NCI-H526 treated with DMSO at 0.1 percent for 48 hours (cell line): Measurements from ENCODE around the gene CHRNA5.

ENCODE experiments used
- DNase-seq: peaks from one replicate; lab custom pipeline; 2025; lab: John Stamatoyannopoulos, UW

Gene CHRNA5

DNA sequence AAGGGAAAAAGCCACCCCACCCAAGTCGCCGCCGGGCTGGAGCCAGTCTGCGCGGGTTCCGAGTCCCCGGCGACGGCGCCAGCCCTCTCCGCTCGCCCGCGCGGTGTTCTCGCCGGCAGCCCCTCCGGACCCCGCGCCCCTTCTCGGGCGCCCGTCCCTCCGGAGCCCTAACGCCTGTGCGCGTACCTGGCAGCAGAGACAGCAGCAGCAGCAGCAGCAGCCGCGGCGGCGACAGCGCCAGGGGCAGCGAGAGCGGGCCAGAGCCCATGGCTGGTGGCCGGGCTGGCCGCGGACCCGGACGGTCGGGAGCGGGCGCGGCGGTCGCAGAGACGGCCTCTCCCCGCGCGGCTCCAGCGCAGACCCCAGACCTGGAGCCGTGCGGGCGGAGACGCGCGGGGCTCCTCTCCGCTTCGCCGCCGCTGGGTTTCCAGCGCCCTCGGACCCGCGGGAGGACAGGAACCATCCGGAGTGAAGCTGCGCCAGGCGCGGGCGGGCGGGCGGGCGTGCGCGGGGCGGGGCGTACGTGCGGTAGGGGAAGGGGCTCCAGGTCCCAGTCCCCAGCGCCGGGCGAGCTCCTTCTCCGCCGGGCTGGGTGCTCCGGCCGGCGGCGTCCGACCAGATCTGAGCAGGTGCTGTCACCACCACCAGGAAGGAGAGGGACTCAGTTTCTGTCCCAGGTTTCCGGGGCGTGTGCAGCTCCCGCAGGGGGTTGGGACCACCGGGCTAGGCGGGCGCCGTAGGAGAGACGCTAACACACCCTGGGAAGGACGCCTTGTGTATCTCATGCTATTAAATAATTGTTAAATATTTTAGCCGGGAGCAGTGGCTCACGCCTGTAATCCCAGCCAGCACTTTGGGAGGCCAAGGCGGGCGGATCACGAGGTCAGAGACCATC lies 55.5 kb downstream of the CHRNA5 start, which contains the start of gene CHRNA3:
Gene CHRNA3, minus strand, starts transcription at position 470 of the 895 bp plus-strand sequence. Its CDS starts 202 bp downstream, at position 268.
- DNase-seq, result peak; percentile 6

DNA sequence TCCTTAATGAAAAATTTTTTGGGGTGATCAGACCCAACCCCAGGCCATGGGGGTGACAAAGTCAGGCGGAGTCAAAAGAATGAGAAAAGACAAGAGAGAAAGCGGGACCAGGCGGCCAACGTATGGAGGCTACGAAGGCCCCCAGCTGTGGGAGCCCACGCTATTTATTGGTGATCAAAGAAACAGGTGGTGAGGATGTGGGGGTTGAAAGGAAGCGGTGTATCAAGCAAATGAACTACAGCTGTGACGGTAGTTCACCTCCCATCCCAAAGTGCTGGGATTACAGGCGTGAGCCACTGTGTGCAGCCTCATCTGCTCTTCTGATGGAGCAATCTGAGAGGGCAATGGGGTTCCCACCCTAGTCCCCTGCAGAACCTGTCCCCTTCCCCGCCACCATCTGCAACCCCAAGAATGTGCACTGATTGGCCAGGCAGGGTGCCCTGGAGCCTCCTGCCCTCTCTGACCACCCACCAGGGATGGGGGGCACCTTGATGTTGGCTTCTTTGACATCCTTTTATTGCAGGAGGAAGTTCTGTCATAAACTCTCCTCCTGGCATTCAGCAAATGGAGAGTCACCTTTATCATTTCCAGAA lies 56.6 kb downstream of the CHRNA5 start:
- no peak for DNase-seq

DNA sequence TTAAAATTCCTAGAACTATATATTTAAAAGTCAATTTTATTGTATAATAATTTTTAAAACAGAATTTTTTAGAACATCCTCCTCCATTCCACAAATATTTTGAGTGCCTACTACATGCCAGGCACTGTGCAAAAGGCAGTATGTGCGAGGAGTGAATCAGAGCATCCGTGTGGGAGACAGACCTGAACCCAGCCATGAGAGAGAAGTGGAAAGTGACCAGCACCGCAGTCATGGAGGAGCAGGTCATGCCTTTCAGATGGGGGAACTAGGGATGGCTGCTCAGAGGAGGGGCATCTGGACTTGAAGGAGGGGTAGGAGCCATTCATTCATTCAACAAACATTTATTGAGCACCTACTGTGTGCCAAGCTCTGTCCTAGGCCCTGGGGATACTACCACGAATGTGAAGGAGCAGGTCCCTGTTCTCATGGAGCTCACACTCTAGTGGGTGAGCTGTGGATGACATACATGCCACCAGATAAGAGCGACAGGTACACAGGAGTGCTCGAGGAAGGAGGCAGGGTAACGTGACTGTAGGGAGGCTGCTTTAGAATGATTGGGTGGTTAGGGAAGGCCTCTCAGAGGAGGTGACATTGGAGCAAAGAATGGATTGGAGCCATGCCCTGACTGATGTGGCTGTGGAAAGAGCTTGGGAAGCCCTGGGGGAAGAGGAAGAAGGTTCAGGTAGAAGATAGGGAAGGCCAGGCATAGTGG lies 58.6 kb downstream of the CHRNA5 start:
- no peak for DNase-seq

DNA sequence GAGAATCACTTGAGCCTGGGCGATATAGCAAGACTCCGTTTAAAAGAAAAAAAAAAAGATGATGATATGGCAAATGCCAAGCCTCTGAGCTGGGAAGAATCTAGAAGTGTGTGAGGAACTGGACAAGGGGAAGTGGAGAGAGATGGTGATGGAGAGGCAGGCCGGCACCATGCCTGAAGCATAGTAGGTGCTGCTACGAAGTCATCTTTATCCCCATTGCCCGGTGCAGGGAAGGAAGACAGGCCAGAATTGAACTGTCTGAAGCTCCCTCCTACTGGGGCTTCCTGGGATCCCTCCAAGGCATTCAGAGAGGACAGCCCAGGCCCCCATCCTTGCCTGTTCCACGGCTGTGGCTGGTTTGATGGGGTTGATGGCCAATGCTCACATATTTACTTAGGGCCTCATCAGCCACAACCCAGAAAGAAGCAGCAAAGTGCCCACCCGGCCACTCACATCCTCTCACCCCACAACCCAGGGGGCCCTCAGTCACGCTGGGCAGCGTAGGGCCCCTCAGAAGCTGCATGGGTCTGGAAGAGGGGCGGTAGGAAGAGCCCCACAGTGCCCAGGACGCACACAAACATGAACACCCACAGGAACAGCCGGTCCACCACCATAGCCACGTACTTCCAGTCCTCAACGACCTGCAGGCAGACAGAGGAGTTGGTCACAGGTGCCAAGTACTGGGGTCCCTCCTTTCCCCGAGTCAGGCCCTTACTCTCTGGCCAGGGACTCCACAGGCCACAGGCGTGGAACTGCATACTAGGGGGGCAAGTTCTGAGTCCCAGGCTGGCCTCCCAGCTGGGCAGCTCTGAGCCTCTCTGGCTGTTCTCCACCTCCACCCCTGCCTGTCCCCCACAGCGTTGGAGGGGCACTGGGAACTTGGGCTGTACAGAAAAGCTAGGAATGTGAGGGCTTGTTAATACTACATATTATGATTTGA lies 59.6 kb downstream of the CHRNA5 start:
- no peak for DNase-seq

DNA sequence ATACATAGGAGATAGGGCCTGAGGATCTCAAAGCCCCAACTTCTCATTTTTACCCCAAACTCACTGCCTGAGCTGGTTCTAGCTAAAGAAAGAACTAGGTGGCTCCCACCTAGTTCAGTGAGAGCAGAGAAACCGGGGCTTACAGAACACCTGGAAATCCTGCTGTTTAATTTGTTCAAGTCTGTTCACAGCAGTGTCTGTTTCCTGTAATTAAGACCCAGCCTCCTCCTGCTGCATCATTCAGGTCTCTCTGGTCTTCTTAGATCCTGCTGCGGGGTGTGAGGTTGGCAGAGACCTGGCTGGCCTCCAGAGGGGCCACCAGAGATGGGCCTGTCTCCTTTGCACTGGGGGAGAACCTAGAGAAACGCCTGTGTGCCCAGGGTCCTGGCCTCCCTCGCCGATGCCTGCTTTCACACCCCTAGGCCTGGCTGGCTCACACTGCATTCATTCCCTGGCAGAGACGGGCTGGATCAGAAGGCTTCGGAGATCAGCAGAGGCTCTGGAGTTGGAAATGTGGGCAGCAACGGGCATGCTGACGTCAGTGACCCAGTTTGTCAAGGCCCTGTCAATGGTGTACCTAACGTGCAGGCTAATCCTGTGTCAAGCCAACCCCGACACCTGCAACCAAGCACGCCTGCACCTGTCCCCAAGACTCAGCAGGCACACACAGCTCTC lies 60.4 kb downstream of the CHRNA5 start:
- no peak for DNase-seq

DNA sequence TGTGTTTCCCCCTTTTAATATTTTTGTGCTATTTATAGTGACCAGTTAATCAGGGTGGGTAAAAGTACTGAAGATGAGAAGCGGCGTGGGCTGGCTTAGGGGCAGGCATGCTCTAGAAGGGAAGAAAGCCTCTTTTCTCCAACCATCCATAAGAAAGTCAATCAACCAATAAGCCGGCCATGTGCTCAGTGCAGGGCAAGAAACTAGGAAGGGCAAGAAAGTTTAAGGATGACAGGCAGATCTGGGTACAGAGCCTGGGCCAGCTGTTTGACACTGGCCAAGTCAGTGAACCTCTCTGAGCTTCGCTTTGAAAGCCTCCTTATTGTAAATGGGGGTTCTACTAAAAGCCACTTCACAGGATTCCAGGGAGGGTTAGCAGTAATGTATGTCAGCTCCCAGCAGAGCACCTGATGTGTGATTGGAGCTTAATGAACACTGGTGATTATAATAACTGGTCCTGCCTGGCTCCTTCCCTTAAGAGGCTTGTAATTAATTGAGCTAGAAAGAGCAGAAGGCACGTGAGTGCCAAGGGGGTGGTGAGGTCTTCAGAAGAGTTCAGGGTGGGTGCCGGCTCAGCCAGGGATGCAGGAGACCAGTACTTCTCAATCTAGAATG lies 61.2 kb downstream of the CHRNA5 start:
- no peak for DNase-seq

DNA sequence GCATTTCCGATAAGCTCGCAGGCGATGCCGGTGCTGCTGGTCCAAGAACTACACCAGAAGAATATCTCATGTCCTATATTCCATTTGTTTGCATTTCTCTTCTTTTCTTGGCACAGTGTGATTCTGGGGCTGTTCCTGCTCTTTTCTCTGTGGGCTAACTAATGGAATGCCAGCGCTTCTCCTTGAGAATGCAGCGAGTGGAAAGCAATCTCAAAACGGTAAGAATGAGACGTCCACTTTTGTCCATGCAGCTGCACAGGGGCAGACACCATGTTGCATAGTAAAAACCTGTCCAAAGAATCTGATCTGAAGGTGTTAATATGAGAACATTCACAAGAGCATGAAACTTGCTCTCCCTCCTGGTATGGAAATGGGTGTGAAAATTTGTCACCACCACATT lies 62.0 kb downstream of the CHRNA5 start:
- DNase-seq, result no peak

DNA sequence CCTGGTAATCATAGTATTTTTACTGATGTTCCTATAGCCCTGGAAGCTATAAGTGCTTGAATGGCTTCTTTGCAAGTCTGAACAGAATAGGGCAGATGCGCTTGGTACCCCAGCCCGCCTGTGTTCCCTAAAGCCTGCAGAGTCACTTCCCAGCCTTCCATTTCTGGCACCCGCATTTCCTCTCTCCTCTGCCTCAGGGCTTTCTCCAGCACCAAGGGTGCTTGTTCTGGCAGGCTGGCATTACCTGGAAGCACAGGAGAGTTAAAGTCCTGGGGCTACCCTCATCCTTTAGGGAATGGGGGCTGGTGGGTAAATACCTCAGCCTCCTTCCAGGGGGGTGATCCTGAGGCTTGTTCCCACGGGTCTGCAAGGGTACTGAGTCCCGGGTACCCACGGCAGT lies 62.9 kb downstream of the CHRNA5 start:
- no peak for DNase-seq

DNA sequence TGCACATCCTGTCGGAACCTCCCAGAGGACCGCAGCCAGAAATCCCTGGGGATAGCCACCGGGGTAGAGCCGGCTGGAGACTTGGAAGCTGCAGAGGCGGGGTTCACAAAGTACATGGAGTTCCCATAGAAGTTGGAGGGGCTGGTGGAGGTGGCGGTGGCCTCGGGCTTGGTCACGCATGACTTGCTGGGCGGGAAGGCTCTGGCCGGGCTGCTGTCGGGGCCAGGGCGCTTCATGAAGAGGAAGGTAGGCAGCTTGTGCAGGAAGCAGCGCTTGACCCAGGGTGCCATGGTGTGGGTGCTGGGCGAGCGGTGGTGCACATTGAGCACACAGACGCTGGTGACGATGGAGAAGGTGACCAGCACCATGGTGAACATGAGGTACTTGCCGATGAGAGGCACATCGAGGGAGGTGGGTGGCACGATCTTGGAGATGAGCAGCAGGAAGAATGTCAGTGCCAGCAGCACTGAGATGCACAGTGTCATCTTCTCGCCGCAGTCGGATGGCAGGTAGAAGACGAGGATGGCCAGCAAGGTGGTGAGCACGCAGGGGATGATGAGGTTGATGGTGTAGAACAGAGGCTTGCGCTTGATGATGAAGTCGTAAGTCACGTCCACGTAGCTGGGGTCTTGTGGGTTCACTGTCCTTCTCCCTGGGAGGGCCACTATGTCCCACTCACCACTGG lies 63.9 kb downstream of the CHRNA5 start:
- peak; percentile 1 for DNase-seq

DNA sequence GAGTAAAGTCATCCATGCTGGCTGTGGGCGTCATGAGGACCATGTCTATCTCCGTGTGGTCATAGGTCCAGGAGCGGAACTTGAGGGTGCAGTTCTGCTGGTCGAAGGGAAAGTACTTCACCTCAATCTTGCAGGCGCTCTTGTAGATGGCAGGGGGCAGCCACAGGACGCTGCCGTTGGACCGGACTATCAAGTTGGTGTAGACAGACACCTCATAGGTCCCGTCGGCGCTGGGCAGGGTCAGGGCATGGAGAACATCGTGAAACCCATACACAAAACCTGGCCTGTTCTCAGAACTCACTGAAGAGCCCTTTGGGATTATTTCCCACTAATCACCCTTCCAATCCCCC lies 64.4 kb downstream of the CHRNA5 start:
- DNase-seq, result no peak

DNA sequence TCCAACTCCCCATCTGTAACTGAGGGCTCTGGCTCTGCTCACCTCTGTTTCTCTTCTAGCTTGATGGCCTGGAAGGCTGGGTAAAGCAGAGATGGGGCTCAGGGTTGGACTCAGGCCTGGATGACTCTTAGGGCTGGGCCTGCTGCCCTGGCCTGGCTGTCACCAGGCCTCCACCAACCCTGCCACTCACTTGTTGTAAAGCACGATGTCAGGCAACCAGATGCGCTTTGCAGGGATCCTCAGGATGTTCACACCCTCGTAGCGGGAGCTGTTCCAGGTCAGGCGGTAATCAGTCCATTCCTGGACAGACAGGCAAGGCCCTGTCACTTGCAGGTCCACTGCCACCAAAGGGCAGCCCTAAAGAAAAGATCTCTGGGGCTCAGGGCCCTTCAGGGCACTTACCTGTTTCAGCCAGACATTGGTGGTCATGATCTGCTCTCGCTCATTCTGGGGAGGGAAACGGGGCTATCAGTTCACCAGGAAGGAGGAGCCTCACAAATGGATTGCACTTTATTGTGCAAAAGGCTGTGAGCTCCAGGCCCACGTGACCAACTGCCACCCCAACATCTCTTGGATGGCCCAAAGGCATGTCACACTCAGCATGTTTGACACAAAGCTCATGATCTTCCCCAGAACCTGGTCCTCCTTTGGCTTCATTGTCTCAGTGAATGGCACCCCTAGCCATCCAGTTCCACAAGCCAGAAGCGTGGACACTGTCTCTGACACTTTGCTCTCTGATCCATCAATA lies 65.7 kb downstream of the CHRNA5 start:
- no peak for DNase-seq

DNA sequence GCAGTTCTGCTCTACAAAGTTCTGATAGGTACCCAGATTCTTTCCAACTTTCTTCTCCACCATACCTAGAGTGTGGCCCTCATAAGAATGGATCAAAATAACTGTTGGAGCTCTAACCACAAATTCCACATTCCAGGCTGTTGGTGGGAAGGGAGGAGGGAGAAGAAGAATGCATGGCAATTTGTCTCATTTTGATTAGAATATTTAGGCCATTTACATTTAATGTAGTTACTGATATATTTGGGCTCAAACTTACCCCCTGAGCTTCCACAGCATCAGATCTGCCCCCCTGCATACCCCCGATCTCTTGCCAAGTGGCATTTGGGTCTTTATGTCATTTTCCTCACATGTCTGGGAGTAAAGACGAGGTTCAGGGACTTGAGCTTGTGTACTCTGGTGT lies 68.0 kb downstream of the CHRNA5 start:
- no peak for DNase-seq

DNA sequence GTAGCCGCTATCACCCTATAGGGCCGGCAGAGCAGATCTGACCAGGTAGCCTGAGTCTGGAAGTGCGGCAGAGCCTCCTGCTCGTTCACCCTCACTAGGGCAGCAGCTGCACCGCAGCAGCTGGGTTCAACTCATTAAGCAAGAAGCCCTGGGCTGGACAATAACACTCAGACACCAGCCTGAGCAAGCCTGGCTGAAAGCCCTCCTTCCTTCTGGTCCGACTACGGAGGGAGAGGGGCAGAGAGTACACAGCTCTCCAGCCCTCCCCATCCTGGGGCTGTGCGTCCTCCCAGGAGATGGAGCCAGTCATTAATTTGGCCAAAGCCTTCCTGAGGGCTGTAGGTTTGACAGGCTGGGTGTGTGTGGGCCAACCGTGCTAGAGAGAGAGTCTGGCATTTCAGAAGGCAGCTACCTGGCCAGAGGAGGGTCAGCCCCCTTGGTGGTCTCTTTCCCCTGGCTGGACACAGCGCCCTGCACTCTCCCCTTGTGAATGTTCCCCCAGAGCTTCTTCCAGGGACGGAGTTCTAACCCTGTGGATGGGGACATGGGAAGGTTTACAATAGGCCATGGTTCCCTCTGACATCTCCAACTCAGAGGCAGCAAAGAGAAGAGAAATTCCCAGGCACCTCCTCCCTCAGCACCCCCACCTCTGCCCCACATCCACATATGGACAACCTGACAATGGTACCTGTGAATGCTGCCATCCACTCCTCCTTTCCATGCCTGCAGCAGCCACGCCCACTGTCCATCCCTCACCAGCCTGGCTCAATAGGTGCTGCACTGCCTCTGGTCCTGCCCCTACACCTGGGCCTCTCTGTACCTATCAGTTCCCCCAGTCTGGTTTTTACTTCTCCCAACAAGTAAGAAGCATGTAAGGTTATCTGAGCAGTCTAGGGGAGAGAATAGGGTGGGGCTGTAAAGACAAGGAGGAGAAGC lies 69.2 kb downstream of the CHRNA5 start:
- no peak for DNase-seq

DNA sequence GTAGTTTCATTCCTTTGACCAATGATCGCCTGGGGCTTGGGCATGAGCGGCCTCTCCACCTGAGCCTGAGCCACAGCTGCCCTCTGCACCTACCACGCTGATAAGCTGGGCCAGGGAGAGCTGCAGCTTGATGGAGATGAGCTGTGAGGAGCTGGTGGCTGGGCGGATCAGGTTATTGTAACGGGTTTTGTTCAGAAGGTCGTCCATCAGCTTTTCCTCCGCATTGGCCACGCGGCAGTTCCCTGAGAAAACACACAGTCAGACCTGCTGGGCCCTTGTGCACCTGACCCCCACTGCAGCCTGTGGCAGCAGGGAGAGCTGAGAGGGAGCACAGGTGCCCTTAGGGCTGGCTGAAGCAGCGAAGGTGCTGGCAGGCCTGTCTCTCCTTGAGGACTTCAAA lies 70.0 kb downstream of the CHRNA5 start:
- DNase-seq, result no peak

DNA sequence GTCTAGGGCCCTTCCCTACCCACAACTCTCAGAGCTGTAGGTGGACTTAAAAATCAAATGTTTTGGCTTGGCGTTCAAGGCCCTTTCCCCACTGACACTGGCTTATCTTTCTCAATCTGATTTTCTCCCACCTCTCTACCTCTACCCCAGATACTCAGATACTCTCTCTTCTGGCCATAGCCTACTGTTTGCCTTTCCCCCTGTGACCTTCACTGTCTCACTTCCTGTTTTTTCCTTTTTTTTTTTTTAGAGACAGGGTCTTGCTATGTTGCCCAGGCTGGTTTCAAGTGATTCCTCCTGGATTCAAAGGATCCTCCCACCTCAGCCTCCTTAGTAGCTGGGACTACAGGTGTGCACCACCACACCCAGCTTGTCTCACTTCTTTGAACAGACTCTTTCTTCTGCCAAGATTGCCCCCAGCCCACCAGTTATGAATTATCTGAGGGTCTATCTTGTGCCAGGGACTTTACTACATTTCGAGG lies 71.1 kb downstream of the CHRNA5 start:
- no peak for DNase-seq

DNA sequence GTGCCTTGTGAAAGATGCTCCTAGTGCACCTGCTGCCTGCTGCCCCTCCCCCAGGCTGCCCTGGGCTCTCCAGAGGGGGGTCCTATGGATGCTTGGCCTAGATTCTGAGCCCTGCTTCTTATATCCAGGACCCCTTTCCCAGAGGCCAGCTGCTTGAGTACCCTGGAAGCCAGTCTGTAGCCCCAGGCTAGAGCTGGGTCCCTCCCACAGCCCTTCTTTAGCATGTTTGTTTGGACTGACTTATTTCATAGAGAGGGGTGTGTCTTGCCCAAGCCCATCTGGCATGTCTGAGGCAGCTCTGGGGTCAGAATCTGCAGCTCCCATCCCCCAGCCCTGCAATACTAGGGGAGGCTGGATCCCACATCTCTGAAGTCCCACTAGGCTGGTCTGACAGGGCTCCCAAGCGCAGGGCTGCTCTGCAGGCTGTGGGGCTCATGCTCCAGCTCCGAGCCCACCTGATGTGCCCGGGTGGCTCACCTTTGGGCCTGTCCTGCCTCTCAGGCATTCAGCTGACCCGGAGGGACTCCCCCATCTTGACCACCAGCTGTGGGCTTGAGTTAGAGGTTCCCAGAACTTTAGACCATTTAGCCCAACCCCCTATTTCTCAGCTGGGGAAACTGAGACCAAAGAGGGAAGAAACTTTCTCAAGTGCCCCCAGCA lies 72.6 kb downstream of the CHRNA5 start:
- no peak for DNase-seq

DNA sequence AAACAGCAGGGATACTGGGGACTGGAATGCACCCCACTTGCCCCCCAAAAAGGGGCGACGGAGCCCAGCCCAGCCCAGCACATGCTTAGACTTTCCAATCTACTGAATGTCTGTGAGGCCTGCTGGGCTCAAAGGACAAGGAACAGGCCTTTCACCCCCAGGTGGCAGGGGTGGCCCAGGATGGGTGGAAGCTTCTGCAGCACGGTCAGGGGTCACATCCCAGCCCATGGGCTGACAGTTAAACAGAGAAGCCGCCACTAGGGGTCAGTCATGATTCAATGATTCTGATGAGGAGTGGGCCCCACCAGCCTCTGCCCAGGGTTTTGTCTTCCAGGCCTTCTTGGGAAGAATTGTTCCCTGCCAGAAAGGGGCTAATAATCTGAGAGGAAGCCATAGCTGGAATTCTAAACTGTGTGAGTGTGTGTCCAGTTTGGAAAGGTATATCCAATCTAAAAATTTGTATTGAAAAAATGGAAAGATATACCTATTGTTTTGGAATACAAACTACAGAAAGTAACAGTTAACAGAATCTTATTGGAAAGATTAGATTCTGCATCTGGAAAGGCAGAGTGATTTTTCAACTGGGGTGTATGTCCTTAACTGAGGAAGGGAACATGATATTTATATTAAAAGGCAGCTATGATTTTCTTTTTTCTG lies 73.5 kb downstream of the CHRNA5 start:
- peak; percentile 36 for DNase-seq
